ENCODE results near the gene HNRNPA3. TPM values are rescaled to one million over a fixed set of nuclear protein-coding genes. Genes with fewer than 3 reads are reported as not detected.
A peak's percentile ranks its signal among the peaks of the same experiment; 100 is the strongest.

HNRNPA3 gene
- total RNA-seq, 2 experiments from 2014 or later, result 68.2 to 450 TPM

DNA sequence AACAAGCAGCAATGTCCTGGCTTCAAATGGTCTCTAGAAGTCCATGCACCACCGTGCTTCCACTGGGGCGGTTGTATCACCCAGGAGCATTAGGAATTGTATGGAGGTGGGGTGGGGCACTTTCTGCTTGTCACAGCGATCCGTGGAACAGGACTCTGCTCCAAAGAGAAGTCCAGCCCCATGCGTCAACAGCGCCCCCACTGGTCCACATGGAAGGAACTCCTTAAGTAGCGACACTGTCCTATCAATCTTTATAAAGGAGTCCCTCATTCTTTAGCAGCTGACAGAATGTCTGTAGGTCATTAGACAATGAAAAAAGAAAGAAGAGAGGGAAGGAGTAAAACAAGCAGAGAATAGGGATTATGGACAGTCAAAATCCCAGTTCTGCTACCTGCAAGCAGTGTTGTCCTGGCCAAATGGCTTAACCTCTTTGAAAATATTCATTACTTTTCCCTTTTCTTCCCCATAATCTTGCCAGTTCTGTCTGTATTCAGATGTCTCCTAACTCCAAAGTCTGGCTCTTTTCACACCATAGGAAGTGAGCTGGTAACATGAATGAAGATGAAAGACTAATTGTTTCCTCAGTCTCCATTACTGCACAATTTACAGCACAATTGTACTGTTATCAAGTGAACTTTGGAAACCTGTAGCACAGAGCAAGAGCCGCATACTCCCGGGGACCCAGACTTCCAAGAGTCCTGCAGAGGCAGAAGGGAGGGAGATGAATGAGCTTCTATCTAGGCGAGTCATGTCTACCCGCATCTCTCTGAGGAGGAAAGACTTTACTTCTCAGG, 42.0 kb downstream of the HNRNPA3 start:
- peaks cover 100% of the 10 kb centered on the region for H3K79me2 ChIP-seq (ENCODE audit: insufficient read depth, low read depth, low read length)
- no peak overlapping the region for H2AFZ ChIP-seq (ENCODE audit: low read length)
- CTCF ChIA-PET (ENCODE audit: unreplicated experiment), result interaction anchor here (1.0 kb wide), 1 partner anchor 9 kb away, joined by 3 read pairs; no protein-coding TSS in a partner anchor
- POLR2A ChIA-PET, result interaction anchor here (0.6 to 1.0 kb wide), 4 partner anchors 9 to 19 kb away, joined by 3 to 9 read pairs (median 5); no protein-coding TSS in a partner anchor
- no peak for DNase-seq (ENCODE audit: low spot score)
- no peak overlapping the region for H3K4me2 ChIP-seq (ENCODE audit: low read length)
- H3K36me3 ChIP-seq (ENCODE audit: insufficient read depth, low read length), result peaks cover 93% of the 10 kb centered on the region
- H3K4me1 ChIP-seq (ENCODE audit: insufficient read depth, low read length, poor library complexity, severe bottlenecking), result no peaks in the 10 kb centered on the region
- H3K4me3 ChIP-seq (ENCODE audit: low read depth, low read length, poor library complexity, severe bottlenecking), result no peak overlapping the region
- peaks cover 6% of the 10 kb centered on the region; the same call in 1 of the 2 replicates for H3K9me3 ChIP-seq (ENCODE audit: low read length)
- no peak overlapping the region for H3K27ac ChIP-seq (ENCODE audit: low read depth, low read length, poor library complexity, severe bottlenecking)
- TF ChIP-seq, protein P1, sequence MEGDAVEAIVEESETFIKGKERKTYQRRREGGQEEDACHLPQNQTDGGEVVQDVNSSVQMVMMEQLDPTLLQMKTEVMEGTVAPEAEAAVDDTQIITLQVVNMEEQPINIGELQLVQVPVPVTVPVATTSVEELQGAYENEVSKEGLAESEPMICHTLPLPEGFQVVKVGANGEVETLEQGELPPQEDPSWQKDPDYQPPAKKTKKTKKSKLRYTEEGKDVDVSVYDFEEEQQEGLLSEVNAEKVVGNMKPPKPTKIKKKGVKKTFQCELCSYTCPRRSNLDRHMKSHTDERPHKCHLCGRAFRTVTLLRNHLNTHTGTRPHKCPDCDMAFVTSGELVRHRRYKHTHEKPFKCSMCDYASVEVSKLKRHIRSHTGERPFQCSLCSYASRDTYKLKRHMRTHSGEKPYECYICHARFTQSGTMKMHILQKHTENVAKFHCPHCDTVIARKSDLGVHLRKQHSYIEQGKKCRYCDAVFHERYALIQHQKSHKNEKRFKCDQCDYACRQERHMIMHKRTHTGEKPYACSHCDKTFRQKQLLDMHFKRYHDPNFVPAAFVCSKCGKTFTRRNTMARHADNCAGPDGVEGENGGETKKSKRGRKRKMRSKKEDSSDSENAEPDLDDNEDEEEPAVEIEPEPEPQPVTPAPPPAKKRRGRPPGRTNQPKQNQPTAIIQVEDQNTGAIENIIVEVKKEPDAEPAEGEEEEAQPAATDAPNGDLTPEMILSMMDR (conservative IDR thresholded peaks at IDR 0.05; ENCODE audit: low read length), result peak; percentile 70
- TF ChIP-seq EZH2phosphoT487 (IDR thresholded peaks at IDR 0.05; ENCODE audit: borderline replicate concordance, low read depth, low read length), result no peak
- no peaks in the 10 kb centered on the region for H3K9me2 ChIP-seq (ENCODE audit: insufficient read depth, low read length)
- intact Hi-C loops (cut with micrococcal nuclease; ENCODE audit: unreplicated experiment), result no loop called here
- H4K20me1 ChIP-seq (ENCODE audit: insufficient read depth, low read length), result peaks cover 68% of the 10 kb centered on the region
- no TSS peak for BruUV-seq (replicated peaks)

DNA sequence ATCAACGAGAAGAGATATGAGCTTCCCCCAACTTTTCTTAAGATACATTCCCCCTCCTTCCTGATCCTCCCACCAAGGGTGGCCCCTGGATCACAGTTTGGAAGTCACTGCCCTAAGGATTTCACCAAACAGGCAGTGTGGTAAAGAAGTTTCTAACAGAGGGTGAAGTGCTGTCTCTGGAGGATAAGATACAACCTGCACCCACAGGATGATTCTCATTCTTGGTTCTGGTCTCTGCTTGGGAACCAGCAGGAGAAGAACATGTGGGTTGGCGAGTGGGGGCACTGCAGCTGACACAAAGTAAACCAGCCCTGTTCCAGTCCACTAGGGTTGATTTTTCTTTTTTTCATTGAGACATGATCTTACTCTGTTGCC, 42.6 kb downstream of the HNRNPA3 start:
- H4K20me1 ChIP-seq (ENCODE audit: insufficient read depth, low read length), result peaks cover 64% of the 10 kb centered on the region
- DNase-seq (ENCODE audit: low spot score), result no peak
- peaks cover 92% of the 10 kb centered on the region for H3K36me3 ChIP-seq (ENCODE audit: insufficient read depth, low read length)
- no peak for TF ChIP-seq EZH2phosphoT487 (IDR thresholded peaks at IDR 0.05; ENCODE audit: borderline replicate concordance, low read depth, low read length)
- TF ChIP-seq, protein P1 (conservative IDR thresholded peaks at IDR 0.05; ENCODE audit: low read length), result no peak
- no peak overlapping the region for H3K4me3 ChIP-seq (ENCODE audit: low read depth, low read length, poor library complexity, severe bottlenecking)
- H3K9me2 ChIP-seq (ENCODE audit: insufficient read depth, low read length), result no peaks in the 10 kb centered on the region
- BruUV-seq (replicated peaks), result no TSS peak
- POLR2A ChIA-PET, result interaction anchor here (0.6 to 0.9 kb wide), 3 partner anchors 8 to 18 kb away, joined by 3 to 7 read pairs (median 3); no protein-coding TSS in a partner anchor
- intact Hi-C loops (cut with micrococcal nuclease; ENCODE audit: unreplicated experiment), result no loop called here
- H3K4me2 ChIP-seq (ENCODE audit: low read length), result no peak overlapping the region
- H3K9me3 ChIP-seq (ENCODE audit: low read length), result peaks cover 6% of the 10 kb centered on the region; the same call in 1 of the 2 replicates
- H3K27ac ChIP-seq (ENCODE audit: low read depth, low read length, poor library complexity, severe bottlenecking), result no peak overlapping the region
- H3K79me2 ChIP-seq (ENCODE audit: insufficient read depth, low read depth, low read length), result peaks cover 100% of the 10 kb centered on the region
- CTCF ChIA-PET (ENCODE audit: unreplicated experiment), result interaction anchor here (1.0 kb wide), 1 partner anchor 8 kb away, joined by 3 read pairs; no protein-coding TSS in a partner anchor
- peaks cover under 1% of the 10 kb centered on the region for H3K4me1 ChIP-seq (ENCODE audit: insufficient read depth, low read length, poor library complexity, severe bottlenecking)
- H2AFZ ChIP-seq (ENCODE audit: low read length), result no peak overlapping the region

DNA sequence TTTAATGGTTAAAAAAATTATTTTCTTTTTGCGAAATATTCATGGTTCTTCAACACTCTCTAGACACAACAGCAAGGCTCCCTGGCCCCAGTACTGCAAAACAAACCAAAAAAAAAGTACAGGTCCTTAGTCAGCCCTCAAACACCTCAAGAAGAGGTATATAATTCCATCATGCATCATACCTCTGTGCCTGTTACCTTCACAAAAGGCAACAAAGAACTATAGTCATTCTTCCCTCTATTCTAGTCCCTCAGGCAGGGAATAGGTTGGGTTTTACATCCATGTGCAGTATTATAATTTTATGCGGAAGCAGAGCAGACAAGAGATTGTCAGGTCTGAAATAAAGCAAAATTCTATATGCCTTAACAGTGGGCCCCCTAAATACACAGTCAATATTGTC, 43.4 kb downstream of the HNRNPA3 start:
- Histone ChIP-seq H3K4me1 (ENCODE audit: insufficient read depth, low read length, poor library complexity, severe bottlenecking) (peaks cover 9% of the 10 kb centered on the region), H3K4me2 (ENCODE audit: low read length) (no peak overlapping the region), H3K27ac (ENCODE audit: low read depth, low read length, poor library complexity, severe bottlenecking) (no peak overlapping the region), H3K9me3 (ENCODE audit: low read length) (peaks cover 6% of the 10 kb centered on the region; the same call in 1 of the 2 replicates), H3K36me3 (ENCODE audit: insufficient read depth, low read length) (peaks cover 89% of the 10 kb centered on the region), H3K79me2 (ENCODE audit: insufficient read depth, low read depth, low read length) (peaks cover 100% of the 10 kb centered on the region), H2AFZ (ENCODE audit: low read length) (no peak overlapping the region), H3K9me2 (ENCODE audit: insufficient read depth, low read length) (no peaks in the 10 kb centered on the region), H4K20me1 (ENCODE audit: insufficient read depth, low read length) (peaks cover 61% of the 10 kb centered on the region), H3K4me3 (ENCODE audit: low read depth, low read length, poor library complexity, severe bottlenecking) (no peak overlapping the region)
- no peak for TF ChIP-seq EZH2phosphoT487 (IDR thresholded peaks at IDR 0.05; ENCODE audit: borderline replicate concordance, low read depth, low read length)
- TF ChIP-seq, protein P1 (conservative IDR thresholded peaks at IDR 0.05; ENCODE audit: low read length), result no peak
- POLR2A ChIA-PET, result interaction anchor here (0.6 to 1.8 kb wide), 4 partner anchors 16 to 432 kb away, joined by 3 to 7 read pairs (median 4); no protein-coding TSS in a partner anchor
- BruUV-seq (replicated peaks), result no TSS peak
- CTCF ChIA-PET (ENCODE audit: unreplicated experiment), result no interaction called here
- no peak for DNase-seq (ENCODE audit: low spot score)
- intact Hi-C loops (cut with micrococcal nuclease; ENCODE audit: unreplicated experiment), result no loop called here

All from OCI-LY7 (cell line).